Type B pancreatic cell (in vitro differentiated cells): ENCODE data around the gene RPP25L. TPM values are rescaled to one million over a fixed set of nuclear protein-coding genes. Genes with fewer than 3 reads are reported as not detected.

Experiments
- DNase-seq: peaks from one replicate; pipeline ENCODE4 v3.0.0; 2021; ENCODE audit warnings: mixed read lengths; ENCODE audit not compliant: unreplicated experiment; ENCODE audit errors: extremely low spot score
- H3K27ac Mint-ChIP-seq: 2 replicates; pipeline ENCODE4 v1.8.0; 2021; ENCODE audit warnings: mild to moderate bottlenecking, mixed read lengths
- H3K27me3 Mint-ChIP-seq: 2 replicates; pipeline ENCODE4 v1.8.0; 2021; ENCODE audit warnings: mixed read lengths
- H3K36me3 Mint-ChIP-seq: 2 replicates; pipeline ENCODE4 v1.8.0; 2021; ENCODE audit warnings: mixed read lengths
- H3K4me1 Mint-ChIP-seq: one replicate; pipeline ENCODE4 v1.8.0; 2021; ENCODE audit warnings: mixed read lengths; ENCODE audit not compliant: unreplicated experiment
- H3K4me3 Mint-ChIP-seq: 2 replicates; pipeline ENCODE4 v1.8.0; 2021; ENCODE audit warnings: mild to moderate bottlenecking, mixed read lengths
- H3K9me3 Mint-ChIP-seq: 2 replicates; pipeline ENCODE4 v1.8.0; 2021; ENCODE audit warnings: mixed read lengths
- total RNA-seq: library from RNA; stranded (reverse); gene quantifications from 2 replicates; pipeline ENCODE4 v1.2.1, GENCODE V29; 2021; ENCODE audit warnings: low replicate concordance
- TF ChIP-seq, protein P1 (sequence below): fragments of 200-600 bp; sonication (generic); conservative IDR thresholded peaks from 2 replicates; pipeline ENCODE4 v1.5.0; 2021; ENCODE audit warnings: antibody characterized with exemption, mild to moderate bottlenecking

The RPP25L gene
- total RNA-seq, 1 donor from 2014 or later, result 31.8 TPM

DNA sequence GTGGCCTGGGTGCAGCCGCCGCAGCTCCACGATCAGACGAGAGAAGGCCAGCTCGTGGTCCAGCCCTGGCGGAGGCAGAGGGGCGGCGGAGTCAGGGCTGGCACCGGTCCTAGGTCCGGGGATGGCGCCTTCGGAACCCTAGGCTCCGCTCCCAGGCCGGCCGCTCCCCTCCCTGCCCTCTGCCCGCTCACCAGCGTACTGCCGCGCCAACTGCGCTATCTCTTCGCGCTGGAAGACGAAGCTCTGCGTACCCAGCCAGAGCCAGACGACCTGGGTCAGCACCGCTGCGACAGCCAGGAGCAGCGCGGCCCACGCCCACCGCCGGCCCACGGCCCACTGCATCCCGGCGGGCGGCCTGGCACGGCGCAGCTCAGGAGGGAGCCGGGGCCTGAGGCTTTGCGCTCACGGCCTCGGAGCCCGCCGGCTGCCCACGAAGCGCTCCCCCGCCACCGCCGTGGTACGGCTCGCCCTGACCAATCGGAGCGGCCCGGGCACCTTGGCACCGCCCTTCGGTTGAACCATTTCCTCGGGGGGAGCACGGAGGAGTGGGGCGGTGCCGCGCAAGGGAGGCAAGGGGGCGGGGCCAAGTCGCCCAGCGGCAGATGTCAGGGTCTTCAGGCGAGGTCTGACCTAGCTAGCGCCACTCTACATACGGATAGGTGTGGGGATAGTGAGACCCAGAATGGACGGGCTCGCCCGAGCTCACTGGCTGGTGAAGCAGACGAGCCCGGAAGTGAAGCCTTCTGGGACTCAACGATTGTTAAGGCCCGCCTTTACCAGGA is 25.6 kb upstream of the RPP25L start, which contains the start of gene SIGMAR1:
SIGMAR1 (minus strand) TSS at position 432 of the 782 bp plus-strand sequence; CDS start at position 342, 90 bp downstream.
- TF ChIP-seq, protein P1, sequence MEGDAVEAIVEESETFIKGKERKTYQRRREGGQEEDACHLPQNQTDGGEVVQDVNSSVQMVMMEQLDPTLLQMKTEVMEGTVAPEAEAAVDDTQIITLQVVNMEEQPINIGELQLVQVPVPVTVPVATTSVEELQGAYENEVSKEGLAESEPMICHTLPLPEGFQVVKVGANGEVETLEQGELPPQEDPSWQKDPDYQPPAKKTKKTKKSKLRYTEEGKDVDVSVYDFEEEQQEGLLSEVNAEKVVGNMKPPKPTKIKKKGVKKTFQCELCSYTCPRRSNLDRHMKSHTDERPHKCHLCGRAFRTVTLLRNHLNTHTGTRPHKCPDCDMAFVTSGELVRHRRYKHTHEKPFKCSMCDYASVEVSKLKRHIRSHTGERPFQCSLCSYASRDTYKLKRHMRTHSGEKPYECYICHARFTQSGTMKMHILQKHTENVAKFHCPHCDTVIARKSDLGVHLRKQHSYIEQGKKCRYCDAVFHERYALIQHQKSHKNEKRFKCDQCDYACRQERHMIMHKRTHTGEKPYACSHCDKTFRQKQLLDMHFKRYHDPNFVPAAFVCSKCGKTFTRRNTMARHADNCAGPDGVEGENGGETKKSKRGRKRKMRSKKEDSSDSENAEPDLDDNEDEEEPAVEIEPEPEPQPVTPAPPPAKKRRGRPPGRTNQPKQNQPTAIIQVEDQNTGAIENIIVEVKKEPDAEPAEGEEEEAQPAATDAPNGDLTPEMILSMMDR, result no peak
- Mint-ChIP-seq H3K4me3 (peak within 1 kb of the TSS; percentile 91), H3K9me3 (no peaks in the 10 kb centered on the region), H3K27me3 (peaks cover 3% of the 10 kb centered on the region), H3K36me3 (no peaks in the 10 kb centered on the region), H3K27ac (peak within 1 kb of the TSS; percentile 76), H3K4me1 (peaks cover 22% of the 10 kb centered on the region)
- DNase-seq, result peak; percentile 94

GRCh38 chr9:34636791-34637355 is 25.0 kb upstream of the RPP25L start:
- no peak for DNase-seq
- Mint-ChIP-seq H3K9me3 (no peaks in the 10 kb centered on the region), H3K4me1 (peaks cover 22% of the 10 kb centered on the region), H3K27ac (peak overlapping the region; percentile 37), H3K36me3 (no peaks in the 10 kb centered on the region), H3K4me3 (peak overlapping the region; percentile 91), H3K27me3 (peaks cover 9% of the 10 kb centered on the region)
- TF ChIP-seq, protein P1, result no peak

GRCh38 chr9:34635556-34635955 is 23.7 kb upstream of the RPP25L start:
- peaks cover 22% of the 10 kb centered on the region for H3K4me1 Mint-ChIP-seq
- H3K27ac Mint-ChIP-seq, result no peak overlapping the region
- no peaks in the 10 kb centered on the region for H3K36me3 Mint-ChIP-seq
- H3K4me3 Mint-ChIP-seq, result peak overlapping the region; percentile 77
- TF ChIP-seq, protein P1, result no peak
- no peak for DNase-seq
- H3K27me3 Mint-ChIP-seq, result peaks cover 22% of the 10 kb centered on the region
- H3K9me3 Mint-ChIP-seq, result no peaks in the 10 kb centered on the region

- peaks cover 30% of the 10 kb centered on the region for H3K27me3 Mint-ChIP-seq
- H3K27ac Mint-ChIP-seq, result no peak overlapping the region
- H3K36me3 Mint-ChIP-seq, result no peaks in the 10 kb centered on the region
- H3K4me3 Mint-ChIP-seq, result peak overlapping the region; percentile 52
- TF ChIP-seq, protein P1, result no peak
- peaks cover 22% of the 10 kb centered on the region for H3K4me1 Mint-ChIP-seq
- no peak for DNase-seq
- no peaks in the 10 kb centered on the region for H3K9me3 Mint-ChIP-seq
These were observed 22.8 kb upstream of the RPP25L start for GRCh38 chr9:34634551-34635248.

DNA sequence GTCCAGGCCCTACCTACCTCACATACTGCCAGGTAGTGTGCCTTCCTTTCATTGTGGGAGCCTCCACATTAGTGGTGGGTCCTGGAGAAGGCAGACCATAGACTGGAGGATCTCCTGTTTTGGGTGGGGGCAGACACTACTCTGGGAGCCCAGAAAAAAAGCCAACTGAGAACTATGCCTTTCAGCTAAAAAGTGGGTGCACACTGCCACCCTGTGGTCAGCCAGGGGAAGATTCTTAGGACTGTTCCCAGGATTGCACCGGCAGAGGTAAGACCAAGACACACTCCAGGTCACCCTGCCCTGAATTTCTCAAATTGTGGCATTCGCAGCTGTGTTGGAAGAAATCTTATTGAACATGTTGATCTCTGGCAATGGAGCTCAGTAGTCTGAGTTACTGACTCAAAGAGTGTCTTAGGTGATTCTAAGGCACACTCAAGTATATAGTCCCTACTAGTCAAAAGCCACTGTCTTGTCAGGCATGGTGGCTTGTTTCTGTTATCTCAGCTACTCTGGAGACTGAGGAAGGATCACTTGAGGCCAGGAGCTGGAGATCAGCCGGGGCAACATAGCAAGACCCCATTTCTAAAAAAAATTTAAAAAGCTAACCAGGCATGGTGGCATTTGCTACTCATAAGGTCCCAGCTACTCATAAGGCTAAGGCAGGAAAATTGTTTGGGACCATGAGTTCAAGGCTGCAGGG is 22.1 kb upstream of the RPP25L start:
- no peaks in the 10 kb centered on the region for H3K9me3 Mint-ChIP-seq
- peaks cover 37% of the 10 kb centered on the region for H3K27me3 Mint-ChIP-seq
- peak overlapping the region; percentile 65 for H3K4me3 Mint-ChIP-seq
- TF ChIP-seq, protein P1, result peak; percentile 93
- DNase-seq, result no peak
- H3K4me1 Mint-ChIP-seq, result peaks cover 26% of the 10 kb centered on the region
- H3K27ac Mint-ChIP-seq, result no peak overlapping the region
- H3K36me3 Mint-ChIP-seq, result no peaks in the 10 kb centered on the region
